K562 (cell line): ENCODE measurements around the gene FCAMR. TPM values are rescaled to one million over a fixed set of nuclear protein-coding genes. Genes with fewer than 3 reads are reported as not detected.

ENCODE experiments used
- BCLAF1 ChIP-seq, 2 experiments: fragments of 450-650 bp in 1 of 2; IDR thresholded peaks; 2 replicates each; pipeline ENCODE4 v1.6.1; 2011 to 2017; ENCODE audit warnings: low read depth in 2 of 2, antibody characterized with exemption in 1 of 2, borderline replicate concordance in 1 of 2, low read length in 1 of 2, mild to moderate bottlenecking in 1 of 2, mixed read lengths in 1 of 2; ENCODE audit not compliant: control insufficient read depth in 1 of 2
- CCNT2 ChIP-seq: IDR thresholded peaks from 2 replicates; pipeline ENCODE4 v1.6.1; 2011; ENCODE audit warnings: borderline replicate concordance, low read depth, mild to moderate bottlenecking, moderate library complexity, mixed read lengths, low read length; ENCODE audit not compliant: insufficient read length; ENCODE audit errors: extremely low read depth
- JUND ChIP-seq, 2 experiments: IDR thresholded peaks; 2 replicates in 1 of 2; 3 replicates in 1 of 2; pipeline ENCODE4 v1.6.1; 2011; ENCODE audit warnings: borderline replicate concordance in 2 of 2, low read depth in 2 of 2, low read length in 2 of 2, improper control_type of control experiment in 1 of 2, missing biosample characterization in 1 of 2, missing genetic modification characterization in 1 of 2, missing genetic modification reagents in 1 of 2
- ZBTB33 ChIP-seq: sonication (generic); formaldehyde crosslinking; IDR thresholded peaks from 2 replicates; pipeline ENCODE4 v1.8.1; 2023; ENCODE audit warnings: mild to moderate bottlenecking, missing genetic modification reagents
- ZNF766 ChIP-seq: fragments of 200-800 bp; sonication (Bioruptor generic); conservative IDR thresholded peaks from 2 replicates; pipeline ENCODE4 v1.6.1; 2016; ENCODE audit warnings: missing genetic modification characterization, missing compliant biosample characterization
- ZNF77 ChIP-seq: fragments of 250-450 bp; sonication (Bioruptor Pico); IDR thresholded peaks from 2 replicates; pipeline ENCODE4 v1.5.0; 2020
- ZZZ3 ChIP-seq: fragments of 450-650 bp; IDR thresholded peaks from 2 replicates; pipeline ENCODE4 v1.6.1; 2016; ENCODE audit warnings: antibody characterized with exemption, mild to moderate bottlenecking, moderate library complexity
- polyA plus RNA-seq, 8 experiments: library from polyadenylated mRNA; depleted of rRNA in 4 of 8; stranded (reverse) in 5 of 8; unstranded in 3 of 8; fragments of >200 nt; fragmentation: Nextera tagmentation in 2 of 8; fragmentation: Illumina TruSeq in 1 of 8; extraction: Ambion mirVana in 2 of 8; extraction: Trizol in 1 of 8; gene quantifications; 2 replicates each; pipeline versions ENCODE4 v1.2.1 to v1.2.3, GENCODE V29; 2011 to 2014; ENCODE audit warnings: inconsistent platforms in 1 of 8, missing spikeins in 1 of 8
- total RNA-seq, 7 experiments: library from RNA; depleted of rRNA in 6 of 7; stranded (reverse); fragments of >200 nt in 6 of 7; fragmentation: Illumina TruSeq in 2 of 7; extraction: Trizol in 2 of 7; gene quantifications; 2 replicates each; pipeline versions ENCODE4 v1.2.1 to v1.2.3, GENCODE V29; 2011 to 2021; ENCODE audit warnings: low replicate concordance in 1 of 7

Gene FCAMR
- total and polyA plus RNA-seq, 9 of the 15 experiments (the other 6 are each of a cell fraction or from before 2014, with no cell fraction given), result not detected

GRCh38 chr1:206986402-206986801 lies 16.1 kb upstream of the FCAMR start (continued):
- no peak for TF ChIP-seq ZBTB33 (CRISPR knock-in tag)
- no peak for TF ChIP-seq ZZZ3
- no peak for TF ChIP-seq CCNT2
- TF ChIP-seq ZNF766 (CRISPR knock-in tag), result no peak
- no peak for TF ChIP-seq BCLAF1 (IDR thresholded peaks at IDR 0.05; ENCODE audit: borderline replicate concordance in 1 of 2, control insufficient read depth in 1 of 2, low read depth in 2 of 2, low read length in 1 of 2)
- TF ChIP-seq ZNF77, result no peak
- TF ChIP-seq JUND (IDR thresholded peaks at IDR 0.05; ENCODE audit: borderline replicate concordance, low read depth, low read length), result no peak
- no peak for TF ChIP-seq JUND (tag; IDR thresholded peaks at IDR 0.05; ENCODE audit: borderline replicate concordance, low read depth, low read length)
